SHP77 treated with DMSO at 0.1 percent for 48 hours (cell line): ENCODE results near the gene XRCC4.
"Not testable (repeated sequence)": the region's sequence is repeated elsewhere in the genome, so short reads cannot be mapped to it uniquely, and the experiment has no call there.

Experiments used
- DNase-seq: peaks from one replicate; lab custom pipeline; 2025; lab: John Stamatoyannopoulos, UW

Gene XRCC4

DNA sequence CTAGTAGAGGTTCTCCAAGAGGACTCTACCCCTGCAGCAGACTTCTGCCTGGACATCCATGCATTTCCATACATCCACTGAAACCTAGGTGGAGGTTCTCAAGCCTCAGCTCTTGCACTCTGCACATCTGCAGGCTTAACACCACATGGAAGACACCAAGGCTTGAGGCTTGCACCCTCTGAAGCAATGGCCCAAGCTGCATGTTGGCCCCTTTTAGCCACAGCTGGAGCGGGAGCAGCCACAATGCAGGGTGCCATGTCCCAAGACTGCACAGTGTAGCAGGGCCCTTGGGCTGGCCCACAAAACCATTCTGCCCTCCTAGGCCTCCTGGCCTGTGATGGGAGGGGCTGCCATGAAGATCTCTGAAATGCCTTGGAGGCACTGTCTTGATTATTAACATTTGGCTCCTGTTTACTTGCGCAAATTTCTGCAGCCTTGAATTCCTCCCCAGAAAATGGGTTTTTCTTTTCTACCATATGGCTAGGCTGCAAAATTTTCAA lies 271.0 kb downstream of the XRCC4 start:
- DNase-seq = no peak

DNA sequence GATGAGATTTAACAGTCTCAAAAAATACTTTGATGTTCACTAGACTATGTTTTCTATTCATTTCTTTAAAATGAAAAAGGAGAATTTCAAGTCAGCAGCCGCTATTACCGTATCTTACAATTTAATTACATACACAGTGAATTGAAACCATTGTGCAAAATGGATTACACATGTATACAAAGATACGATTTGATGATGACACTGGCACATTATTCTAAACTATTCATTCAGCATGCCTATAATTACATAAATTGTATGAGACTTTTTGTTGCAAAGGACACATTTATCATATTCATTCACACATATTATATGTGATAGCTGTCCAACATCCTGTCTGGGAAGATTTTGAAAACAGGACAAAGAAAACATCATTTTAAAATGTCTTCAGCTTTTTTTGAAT lies 275.9 kb downstream of the XRCC4 start:
- DNase-seq = no peak

DNA sequence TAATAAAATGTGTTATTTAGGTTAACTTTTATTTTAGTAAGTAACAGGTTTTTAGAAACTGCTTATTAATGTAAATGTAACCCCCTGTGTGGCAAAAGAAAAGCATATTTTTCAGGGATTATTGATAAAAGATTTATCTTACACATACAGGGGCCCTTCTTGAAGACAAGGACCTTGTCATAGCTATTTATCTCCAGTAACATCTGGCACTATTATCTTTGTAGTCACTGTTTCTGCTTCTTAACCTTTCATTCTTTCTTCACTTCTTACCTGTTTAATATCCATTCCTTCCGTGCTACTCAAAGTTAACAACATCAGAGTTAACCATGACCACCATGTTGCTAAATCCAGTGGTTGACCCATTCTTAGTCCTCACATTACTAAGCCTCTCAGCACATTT lies 276.4 kb downstream of the XRCC4 start:
- no peak for DNase-seq

DNA sequence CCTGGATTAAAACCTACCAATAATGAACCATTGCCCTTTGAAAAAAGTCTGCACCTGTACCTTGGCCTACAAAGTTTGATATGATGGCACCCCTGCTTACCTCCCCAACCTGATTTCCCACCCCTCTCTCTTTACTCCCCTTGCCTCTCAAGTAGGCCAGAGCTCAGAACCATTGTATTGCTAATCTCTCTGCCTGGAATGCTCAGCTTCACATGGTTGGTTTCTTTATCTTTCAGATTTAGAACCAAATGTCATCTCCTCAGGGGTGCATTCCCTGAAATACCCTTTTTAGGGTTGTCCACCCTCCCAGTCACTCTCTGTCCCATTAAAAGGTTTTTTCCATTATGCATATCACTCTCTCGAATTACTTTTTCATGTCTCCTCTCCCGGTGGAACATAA lies 277.6 kb downstream of the XRCC4 start:
- DNase-seq = no peak

DNA sequence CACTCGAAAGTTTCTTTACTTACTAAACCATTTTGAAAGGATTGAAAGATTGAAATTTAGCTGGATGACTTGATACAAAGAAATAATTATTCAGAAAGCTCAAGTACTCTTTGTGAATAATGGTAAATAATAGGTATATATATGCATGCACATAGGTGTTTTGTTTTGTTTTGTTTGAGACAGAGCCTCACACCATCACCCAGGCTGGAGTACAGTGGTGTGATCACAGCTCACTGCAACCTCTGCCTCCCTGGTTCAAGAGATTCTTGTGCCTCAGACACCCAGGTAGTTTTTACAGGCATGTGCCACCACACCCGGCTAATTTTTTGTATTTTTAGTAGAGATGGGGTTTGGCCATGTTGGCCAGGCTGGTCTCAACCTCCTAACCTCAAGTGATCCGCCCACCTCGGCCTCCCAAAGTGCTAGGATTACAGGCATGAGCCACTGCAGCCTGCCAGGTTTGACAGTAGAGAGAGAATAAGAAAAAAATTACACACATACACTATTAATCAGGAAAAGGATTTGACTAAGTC lies 278.2 kb downstream of the XRCC4 start:
- DNase-seq = not testable (repeated sequence)

DNA sequence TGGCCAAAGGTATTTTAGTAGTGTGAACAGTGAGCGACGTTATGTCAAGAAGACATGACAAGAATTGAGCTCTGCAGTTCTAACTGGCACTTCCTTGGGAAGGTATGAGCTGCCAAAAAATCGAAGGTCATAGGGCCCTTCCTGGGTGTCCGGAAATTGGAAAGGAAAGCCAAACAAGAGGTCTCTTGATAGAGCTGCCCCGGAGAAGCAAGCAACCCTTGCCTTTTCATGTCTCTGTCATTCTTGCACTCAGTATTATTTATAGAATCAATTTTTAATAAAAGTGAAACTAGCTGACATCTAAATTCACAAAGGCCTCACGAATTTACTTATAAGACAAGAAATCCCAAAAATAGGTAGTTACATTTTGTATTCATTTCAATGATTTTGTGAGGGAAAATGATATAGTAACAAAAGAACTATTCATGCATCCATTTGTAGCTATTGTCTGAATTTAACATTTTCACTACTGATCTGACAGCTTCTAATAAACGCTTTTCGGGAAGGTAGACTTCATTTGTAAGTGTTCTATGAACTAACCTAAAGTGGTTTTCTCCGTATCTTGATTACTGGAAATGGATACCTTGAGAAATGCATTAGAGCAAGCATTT lies 280.4 kb downstream of the XRCC4 start:
- DNase-seq = no peak

DNA sequence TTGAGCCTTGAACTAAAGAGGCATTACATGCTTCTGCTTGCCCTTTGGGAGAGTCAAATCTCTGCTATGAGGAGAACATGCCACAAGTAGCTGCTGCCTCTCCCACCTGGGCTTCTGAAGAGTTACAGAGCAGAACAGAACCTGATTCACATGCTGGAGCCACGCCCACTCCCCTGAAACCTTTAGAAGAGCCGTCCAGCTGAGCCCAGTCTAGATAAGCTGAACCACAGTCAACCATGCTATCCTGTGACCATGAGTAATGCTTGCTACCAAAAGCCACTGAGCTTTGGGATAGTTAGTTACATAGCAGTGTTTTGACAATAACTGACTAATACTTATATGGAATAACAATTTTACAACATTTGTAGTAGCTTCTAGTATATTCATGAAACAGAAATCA lies 283.2 kb downstream of the XRCC4 start:
- no peak for DNase-seq

DNA sequence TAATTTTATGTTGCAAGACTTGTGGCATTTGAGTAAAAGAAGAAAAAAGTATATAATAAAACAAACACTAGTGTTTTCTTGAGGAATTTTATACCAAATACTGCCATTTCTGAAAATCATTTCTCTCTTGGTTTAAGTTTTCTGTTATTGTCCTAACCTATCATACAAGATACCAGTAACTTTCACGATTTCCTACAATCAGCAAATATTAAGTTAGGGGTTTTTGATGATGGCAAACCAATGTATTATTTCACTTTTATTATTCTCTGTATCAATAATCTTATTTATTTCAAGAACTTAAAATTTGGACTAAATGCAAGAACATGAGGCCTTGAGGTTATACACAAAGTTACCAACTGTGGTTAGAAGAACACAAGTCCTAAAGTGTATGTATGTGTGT lies 285.2 kb downstream of the XRCC4 start:
- no peak for DNase-seq

DNA sequence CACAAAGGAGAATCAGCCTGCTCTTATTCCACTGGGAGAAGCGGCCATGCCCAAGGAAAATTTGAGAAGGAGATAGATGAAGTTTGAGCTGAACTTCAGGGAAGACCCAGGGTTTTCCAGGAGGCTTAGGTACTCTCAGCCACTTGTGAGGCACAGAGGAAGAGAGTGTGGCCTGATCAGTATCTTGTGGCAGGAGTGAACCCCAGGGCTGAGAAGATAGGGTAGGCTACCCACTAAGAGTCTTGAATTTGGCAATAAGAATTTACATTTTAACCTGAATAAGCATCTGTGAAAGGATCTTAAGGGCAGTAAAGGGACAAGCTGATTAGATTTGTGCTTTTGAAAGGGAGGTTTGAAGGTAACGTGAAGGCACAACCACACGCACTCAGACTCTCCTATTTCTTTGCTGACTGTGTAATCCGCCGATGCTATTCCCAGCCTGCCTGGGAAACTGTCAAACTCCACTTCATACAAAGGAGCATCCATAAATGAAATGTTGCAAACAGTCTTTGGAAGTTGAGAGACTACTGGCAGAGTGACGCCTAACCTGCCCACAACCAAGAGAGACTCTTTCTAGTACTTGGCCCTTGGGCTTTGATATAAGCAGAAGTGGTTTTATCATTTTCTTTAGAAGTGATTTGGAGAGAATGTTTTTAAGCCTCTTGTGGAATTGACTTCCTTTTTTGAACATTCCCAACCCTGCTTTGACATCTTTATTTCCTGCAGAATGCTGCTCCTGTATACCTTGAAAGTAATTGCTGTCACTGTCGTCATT lies 286.0 kb downstream of the XRCC4 start:
- no peak for DNase-seq

DNA sequence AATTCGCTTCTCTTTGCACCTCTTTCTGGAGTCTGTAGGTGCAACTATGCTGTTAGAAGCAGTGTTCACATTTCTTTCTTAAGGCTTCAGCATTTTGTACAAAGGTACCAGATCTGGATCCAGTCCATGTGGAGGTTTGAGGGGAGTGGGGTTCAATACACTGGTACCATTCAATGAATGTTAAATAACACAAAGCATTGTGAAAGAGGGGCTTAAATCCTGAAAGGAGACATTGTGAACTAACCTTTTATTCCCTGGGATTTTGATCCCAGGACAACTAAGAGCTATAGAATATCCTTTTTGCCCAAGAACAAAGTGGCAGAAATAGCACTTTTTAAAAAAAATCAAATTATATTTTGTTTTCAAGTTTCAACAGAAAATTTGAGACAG lies 286.5 kb downstream of the XRCC4 start:
- DNase-seq = no peak

DNA sequence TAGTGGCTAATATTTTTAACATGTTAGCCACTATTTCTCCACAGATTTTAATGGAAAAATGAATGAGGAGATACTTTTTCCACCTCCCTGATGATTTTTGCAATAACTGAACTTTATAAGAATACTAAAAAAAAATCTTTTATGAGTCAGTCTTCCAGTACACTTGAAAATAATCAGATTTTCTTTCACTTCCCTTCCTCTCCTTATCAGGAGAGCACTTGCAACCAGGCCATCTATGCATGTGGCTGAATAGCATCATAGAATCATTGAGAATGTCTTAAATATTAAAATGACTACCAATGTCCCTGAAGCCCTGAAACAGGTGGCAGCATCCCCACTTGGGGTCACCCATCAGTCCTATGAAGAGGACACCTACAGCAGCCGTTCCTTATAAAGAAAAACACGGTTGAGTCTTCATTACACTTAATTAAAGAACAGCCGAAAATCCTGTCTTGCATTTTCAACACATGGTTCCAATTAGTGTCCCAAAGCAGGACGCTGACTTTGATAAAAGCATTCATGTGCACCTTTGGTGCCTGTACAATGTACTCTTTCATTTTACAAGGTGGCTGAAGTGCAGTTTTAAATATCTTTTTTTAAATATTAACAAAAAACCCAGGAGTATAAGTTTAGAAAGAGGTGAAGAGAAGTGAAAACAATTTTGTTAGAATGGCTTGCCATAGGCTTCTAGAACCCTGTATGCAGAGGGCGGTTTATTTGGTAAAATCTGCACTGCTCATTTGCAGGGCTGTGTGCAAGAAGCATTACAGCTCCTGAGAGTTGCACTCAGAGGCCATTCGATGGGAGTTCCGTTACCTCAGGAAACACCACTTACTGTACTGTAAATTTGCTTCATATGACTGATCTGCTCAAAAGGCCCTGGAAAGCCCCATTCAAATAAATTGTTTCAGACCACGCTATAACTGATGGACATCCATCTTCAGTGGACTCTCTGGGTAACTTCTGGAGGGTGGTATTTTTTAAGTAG lies 287.3 kb downstream of the XRCC4 start:
- DNase-seq = no peak

DNA sequence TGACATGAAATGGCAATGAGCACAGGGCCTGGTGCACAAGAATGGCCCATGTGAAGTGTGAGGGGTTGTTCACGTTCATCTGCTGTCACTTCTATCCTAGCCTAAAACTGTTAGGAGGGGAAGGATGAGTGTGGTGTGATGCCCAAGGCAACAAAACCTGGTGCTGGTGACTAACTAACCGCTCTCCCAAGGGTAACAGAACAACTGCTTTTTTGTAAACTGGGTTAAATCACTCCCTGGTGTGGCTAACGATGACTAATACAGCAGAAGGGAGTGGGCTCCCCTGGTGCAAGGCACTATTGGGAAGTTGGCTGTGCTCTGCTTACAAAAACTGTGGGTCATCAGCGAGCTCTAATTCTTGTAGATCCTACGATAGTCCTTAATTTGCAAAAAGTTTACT lies 291.0 kb downstream of the XRCC4 start:
- no peak for DNase-seq

DNA sequence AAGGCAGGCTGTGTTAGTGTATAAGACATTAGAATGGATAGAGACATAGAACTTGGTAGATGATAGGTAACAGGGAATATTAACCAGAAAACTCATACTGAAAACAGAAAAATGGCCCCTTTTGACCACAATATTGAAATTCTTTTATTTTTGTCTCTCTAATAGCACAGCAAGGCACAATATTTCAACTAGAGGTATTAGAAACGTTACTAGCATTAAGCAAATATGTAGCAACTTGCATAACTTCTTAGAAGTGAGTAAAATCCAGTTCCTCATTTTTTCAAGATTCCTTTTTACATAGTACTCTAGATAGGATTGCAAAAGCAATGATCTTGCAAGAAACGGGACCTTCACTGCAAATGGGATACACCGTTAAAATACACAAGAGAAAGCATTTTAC lies 291.5 kb downstream of the XRCC4 start:
- DNase-seq = no peak

DNA sequence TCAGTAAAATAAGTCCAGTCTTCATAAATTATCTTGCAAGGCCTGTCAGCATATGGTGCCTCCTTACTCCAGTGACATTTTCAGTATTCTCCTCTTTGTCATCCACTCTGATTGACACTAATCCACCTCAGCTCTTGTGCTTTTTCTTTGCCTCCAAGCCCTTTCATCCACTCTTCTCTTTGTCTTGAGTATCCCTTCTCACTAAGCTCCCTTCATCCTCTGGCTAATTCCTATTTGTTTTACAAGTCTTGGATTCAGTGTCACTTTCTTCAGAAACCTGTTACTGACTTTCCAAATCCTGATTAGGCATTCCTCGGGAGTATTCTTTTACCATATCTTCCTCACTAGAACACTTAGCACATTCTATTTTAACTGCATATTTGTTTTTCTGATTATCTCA lies 293.6 kb downstream of the XRCC4 start:
- DNase-seq = no peak

DNA sequence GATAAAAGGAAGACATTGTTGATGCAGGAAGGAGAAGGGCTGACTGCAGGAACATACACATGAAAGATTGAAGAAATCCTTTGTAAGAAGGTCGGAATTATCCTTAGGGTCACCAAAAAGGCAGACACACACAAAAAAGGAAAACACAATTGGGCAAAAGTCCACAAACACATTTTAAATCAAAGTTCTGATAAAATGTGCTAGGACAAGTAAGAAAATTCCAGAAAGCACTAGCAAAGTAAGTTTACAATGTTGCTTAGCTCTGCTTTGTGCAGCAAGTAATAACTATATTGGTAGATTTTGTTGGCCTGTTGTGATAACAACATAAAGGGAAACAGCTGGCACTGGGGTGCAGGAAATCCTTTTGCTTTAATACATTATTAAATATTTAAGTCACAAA lies 294.4 kb downstream of the XRCC4 start:
- no peak for DNase-seq

DNA sequence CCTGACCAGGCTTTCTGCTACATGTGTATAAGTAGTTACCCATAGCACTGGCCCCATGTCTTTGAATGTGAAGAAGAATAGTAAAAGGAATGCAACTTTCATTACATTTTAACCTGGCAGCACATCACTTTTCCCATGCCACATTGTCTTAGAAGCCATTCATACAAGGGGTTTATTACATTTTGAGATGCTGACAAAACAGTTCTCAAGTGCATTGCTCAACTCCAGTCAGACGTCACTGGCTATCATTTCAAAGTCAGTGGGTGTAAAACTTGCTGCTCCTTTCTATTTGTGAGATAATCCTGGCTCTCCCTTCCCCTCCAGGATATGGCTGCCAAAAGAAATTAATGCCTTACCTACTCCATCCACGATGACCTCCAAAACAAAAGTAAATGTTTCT lies 297.2 kb downstream of the XRCC4 start:
- DNase-seq = no peak

DNA sequence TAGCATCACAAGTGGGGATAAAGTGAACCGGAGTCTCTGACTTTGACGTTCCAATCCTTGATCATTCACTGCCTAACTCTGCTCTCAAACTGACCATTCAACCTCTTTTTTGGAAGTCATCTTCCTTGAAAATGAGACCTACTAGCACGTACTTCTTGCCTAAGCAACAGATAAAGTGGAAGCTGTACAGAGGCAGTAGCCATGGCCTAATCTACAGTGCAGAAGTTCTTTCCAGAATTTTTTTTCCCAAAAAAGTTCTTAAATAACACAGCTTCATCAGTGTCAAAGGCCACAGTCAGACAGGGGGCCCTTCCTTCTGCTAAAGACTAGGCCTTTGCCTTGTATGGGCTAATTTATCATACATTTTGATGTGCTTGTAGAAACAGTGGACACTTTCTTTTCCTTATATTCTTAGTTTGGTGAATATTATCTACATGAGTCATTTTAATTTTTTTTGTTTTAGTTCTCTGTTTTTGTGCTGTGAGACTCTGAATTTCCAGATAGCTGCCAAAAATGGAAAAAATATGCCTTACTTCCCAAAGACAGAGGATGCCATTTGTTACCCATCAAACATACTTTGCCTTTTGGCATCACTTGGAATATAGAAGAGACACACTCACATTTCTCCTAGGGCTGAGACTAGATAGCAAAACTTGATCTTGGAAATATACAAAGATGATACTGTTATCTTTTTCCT lies 297.9 kb downstream of the XRCC4 start:
- DNase-seq = no peak

DNA sequence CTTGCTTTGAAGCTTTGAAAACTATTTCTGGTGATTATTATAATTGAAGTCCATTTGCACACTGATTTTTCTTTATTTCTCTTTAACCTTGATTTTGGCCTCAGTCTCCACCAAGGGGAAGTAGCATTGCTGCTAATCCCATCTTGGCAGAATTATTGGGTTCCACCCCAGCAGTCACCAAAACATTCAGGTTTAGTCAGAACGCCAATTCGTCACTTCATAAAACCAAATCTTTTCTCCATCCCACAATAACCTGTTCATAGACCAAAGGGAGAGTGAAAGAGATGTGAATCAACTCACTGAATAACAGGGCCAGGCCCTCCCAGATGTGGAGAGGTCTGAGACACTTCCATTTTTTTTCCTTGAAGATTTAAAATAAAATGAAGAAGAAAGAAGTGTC lies 299.1 kb downstream of the XRCC4 start:
- no peak for DNase-seq

DNA sequence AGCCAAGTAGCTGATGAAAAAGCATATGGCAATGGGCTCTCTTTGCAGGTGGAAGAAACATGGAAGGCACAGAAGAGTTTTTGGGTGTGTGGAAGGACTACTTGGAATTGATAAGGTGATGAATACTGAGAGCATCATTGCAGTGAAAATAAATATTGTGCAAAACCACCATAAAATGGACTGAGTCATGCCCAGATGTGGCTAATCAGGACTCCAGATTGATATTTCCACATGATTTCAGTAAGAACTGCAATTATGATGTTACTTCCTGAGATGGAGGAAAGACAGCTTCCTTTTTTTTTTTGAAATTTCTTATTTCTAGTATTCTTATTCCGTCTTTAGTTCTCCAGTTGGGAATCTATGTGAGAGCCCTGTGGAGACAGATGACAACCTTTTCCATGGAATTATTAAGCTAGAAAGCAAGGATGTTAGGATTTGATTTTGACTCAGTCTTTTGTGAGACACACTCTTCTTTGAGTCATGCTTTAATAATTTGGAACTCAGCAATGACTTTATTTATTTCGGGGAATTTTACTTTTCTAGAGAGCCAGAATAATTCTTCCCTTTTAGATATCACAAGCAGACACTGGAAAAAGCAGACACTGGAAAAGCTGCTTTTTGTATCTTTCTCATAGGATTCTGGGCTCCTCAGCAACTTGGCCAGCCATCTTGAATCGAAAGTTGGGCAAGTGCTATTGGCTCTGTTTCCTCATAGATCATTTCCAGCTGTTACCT lies 300.0 kb downstream of the XRCC4 start:
- no peak for DNase-seq

DNA sequence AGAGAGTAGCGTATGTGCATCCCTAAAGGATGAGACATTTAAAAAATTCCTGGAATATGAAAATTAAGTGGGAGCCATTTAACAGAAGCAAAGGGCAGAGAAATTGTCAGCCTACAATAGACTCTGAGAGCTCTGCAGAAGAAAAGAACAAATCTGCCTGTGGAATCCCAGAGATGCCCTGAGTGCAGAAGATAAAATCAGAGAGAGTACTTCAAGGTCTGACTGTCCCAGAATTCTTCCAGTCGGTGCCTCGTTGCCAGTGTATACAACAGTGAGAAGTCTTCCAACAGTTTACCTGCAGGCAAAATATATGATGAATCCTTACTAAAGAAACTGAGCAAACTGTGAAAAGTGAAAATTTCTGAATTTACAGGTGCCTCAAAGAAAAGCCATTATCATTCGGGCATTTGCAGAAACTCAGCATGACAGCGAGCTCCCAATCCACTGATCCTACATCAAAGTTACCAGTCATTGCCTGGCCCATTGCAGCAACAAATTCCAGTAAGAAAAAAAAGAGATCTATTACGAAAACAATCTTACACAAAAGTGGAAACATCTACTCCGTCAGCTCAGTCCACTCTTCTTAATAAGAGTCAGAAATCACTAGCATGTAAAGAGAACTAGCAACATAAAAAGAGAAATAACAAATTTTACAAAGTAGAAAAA lies 301.4 kb downstream of the XRCC4 start:
- DNase-seq = no peak
